HG03565 (cell line): ENCODE measurements around the gene SMARCB1.

Experiments used
- ATAC-seq: cut with Tn5 transposase; IDR thresholded peaks from one replicate; pipeline ENCODE4 v1.9.1; 2021; ENCODE audit warnings: mild to moderate bottlenecking, moderate library complexity; ENCODE audit not compliant: unreplicated experiment

The SMARCB1 gene

DNA sequence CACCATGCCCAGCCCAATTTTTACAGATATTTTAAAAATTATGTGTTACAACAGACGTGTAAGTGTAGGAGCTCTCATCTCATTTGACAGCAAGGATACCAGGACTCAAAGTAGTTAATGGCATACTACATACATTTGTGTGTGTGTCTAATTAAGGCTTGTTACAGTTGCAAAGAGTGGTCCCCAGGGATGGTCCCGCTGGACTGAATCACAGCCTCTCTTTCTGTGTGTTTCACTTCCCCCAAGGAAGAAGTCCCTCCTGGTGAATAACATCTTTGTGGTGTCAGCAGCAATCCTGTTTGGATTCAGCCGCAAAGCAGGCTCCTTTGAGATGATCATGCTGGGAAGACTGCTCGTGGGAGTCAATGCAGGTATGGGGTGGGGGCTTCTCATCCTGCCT is 88.1 kb downstream of the SMARCB1 start:
- no peak for ATAC-seq

GRCh38 chr22:23875801-23876200 is 89.0 kb downstream of the SMARCB1 start:
- no peak for ATAC-seq

GRCh38 chr22:23877566-23877965 is 90.8 kb downstream of the SMARCB1 start:
- ATAC-seq: no peak

GRCh38 chr22:23878219-23878618 is 91.5 kb downstream of the SMARCB1 start:
- ATAC-seq: no peak

DNA sequence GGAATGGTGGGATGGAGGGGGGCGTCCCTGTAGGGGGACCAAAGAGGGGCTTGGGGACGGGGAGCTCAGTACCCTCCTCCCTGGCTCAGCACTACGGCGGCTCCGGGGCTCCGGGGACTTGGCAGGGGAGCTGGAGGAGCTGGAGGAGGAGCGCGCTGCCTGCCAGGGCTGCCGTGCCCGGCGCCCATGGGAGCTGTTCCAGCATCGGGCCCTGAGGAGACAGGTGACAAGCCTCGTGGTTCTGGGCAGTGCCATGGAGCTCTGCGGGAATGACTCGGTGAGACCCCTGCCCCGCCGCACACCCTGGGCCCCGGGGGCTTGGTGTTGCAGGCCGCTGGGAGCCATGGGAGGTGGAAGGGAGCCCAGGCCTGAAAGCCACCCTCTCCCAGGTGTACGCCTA is 95.6 kb downstream of the SMARCB1 start:
- ATAC-seq: no peak

GRCh38 chr22:23883658-23884057 is 96.9 kb downstream of the SMARCB1 start:
- no peak for ATAC-seq

DNA sequence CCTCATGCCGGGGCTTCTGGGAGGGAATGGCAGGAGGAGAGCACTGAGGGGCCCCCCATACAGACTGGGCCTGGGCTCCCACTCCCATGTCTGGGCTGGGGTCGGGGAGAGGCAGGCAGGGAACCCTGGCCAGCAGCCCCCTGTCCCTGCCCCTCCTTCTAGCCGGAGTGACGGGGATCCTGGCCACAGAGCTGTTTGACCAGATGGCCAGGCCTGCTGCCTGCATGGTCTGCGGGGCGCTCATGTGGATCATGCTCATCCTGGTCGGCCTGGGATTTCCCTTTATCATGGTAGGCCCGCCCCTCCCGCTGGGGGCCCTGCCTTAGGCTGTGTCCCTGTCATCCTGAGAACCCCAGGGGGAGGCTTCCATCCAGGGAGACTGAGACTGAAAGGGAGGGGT is 97.4 kb downstream of the SMARCB1 start:
- no peak for ATAC-seq
